Forelimb muscle (tissue), 1 donor: ENCODE results near the gene SLC22A9. TPM values are rescaled to one million over a fixed set of nuclear protein-coding genes. Genes with fewer than 3 reads are reported as not detected.
"Not testable (repeated sequence)": the region's sequence is repeated elsewhere in the genome, so short reads cannot be mapped to it uniquely, and the experiment has no call there.

Experiments
- DNase-seq: peaks from one replicate; pipeline ENCODE4 v3.0.0-alpha.2; 2013; ENCODE audit warnings: low read depth
- polyA plus RNA-seq: library from polyadenylated mRNA; unstranded; fragments of 120-200 nt; gene quantifications from one replicate; pipeline ENCODE4 v1.2.1, GENCODE V29; 2013; ENCODE audit not compliant: insufficient read length

SLC22A9 gene
- polyA plus RNA-seq: not detected

DNA sequence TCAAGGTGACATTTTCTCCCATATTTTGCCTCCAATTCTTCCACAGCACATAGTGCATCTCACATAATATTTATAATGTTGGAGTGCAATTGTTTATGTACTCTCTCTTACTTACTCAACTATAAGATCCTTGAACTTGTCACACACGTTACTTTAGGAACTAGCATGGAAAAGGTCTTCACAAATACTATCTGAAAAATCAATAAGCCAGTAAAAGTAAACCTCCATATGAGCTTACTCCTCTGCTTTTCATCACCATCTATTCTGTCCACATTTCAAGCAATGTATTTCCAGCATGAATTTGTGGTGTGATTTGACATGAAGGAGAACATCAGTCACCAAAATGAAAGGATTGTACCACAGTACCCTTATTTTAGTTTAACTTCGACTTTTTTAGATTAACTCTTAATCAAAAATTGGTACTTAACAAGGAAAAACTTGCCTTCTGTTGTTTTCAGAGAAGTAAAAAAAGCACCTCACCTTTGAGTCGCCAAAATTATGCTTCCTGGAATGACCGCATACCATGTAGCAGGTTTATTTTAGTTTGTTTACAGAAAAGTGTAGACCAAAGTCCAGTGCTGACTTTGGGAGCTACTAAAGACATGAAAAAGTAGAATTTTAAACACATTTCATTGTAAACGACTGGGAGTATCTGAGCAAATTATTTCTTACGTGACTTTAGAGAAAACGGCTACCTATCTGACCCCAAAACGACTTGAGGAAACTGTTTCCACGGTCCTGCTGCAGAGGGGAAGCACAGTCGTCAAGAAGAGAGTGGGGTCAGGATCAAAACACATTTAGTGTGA, at the start of gene SLC22A9:
Gene SLC22A9 (plus strand): TSS at position 621 of the 806 bp plus-strand sequence. CDS start 272 bp downstream, outside the sequence.
- no peak for DNase-seq

DNA sequence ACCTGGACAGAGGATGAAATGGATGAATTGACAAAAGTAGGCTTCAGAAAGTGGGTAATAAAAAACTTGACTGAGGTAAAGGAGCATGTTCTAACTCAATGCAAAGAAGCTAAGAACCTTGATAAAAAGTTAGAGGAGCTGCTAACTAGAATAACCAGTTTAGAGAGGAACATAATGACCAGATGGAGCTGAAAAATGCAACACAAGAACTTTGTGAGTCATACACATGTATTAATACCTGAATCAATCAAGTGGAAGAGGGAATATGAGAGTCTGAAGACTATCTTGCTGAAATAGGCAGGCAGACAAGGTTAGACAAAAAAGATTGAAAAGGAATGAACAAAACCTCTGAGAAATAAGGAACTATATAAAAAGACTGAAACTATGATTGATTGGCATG, 47.9 kb upstream of the SLC22A9 start:
- DNase-seq: no peak

DNA sequence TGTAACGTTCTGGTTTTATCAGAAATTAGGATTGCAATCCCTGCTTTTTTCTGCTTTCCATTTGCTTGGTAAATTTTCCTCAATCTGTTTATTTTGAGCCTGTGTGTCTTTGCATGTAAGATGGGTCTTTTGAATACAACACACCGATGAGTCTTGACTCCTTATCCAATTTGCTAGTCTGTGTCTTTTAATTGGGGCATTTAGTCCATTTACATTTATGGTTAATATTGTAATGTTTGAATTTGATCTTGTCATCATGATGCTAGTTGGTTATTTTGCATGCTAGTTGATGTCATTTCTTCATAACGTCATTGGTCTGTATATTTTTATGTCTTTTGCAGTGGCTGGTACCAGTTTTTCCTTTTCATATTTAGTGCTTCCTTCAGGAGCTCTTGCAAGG, 34.5 kb upstream of the SLC22A9 start:
- not testable (repeated sequence) for DNase-seq

DNA sequence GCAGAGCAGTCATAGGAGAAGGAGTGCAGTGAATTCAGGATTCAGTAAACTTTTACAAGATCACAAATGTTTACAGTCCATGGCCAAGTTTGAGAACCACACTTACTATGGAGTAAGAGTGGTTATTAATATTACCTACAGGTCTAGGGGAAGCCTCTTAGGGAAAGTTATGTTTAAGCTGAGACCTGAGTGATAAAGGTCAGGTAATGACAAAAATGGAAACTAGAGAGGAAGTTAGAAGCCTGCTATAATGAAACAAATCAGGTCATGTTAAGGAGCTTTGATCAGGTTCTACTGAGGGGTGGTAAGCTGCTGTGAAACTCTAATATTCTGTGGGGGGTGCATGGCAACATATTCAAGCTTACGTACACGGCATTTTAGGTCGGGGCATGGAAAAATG, 32.5 kb upstream of the SLC22A9 start:
- no peak for DNase-seq

DNA sequence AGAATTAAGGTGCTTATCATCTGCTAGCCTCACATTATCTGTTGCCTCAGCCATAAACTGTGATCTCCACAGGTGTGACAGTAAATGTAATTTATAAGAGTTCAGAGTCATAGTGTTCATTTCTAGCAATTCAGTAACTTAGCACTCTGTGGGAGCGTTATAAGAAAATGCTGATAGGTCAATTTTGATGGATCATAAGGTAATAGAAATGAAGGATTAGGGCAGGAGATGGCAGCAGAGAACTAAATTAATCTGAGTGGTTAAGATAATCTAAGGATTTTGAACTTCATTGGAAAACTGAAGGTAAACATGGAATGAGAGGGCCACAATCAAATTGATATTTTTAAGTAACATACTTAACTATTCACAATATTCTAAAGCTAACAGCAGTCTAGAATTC, 26.5 kb upstream of the SLC22A9 start:
- DNase-seq: no peak

DNA sequence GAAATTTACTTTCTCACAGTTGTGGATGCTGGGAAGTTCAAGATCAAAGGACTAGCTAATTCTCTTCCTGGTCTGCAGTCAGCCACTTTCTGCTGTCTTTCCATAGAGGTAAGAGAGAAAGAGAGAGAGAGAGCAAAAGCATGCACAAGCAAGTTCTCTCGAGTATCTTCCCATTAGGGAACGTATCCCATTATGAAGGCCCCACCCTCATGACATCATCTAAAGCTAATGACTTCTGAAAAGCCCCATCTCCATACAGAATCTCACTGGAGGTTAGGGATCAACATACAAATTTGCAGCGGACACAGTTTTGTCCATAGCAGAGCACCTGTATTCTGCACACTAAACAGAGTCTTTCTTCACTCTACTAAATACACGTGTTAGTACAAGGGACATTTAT, 17.4 kb upstream of the SLC22A9 start:
- DNase-seq: no peak

DNA sequence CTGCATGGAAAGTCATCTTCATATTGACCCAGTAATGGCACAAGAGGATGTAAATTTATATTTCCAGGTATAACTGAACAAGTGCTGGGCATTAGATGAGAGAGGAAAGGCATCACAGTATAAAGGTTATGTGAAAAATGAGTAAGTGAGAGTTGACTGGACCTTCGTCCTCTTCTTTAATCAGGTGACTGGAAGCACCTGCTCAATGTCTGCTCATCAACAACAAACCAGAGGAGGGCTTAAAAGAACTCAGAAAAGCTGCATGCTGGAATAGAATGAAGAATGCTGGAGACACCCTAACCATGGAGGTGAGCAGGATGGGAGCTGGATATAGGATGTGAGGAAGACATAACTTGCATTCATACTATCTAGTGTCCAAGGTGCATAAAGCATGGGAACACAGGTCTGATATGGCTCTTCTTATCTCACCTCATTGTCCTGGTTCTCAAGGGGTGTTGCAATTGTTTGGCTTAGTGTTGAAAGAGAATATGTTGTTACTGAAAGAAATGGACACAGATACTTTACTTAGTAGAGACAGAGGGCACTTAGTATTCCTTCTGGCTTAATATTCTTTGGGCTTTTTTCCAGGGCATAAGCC, 7.3 kb upstream of the SLC22A9 start:
- no peak for DNase-seq

DNA sequence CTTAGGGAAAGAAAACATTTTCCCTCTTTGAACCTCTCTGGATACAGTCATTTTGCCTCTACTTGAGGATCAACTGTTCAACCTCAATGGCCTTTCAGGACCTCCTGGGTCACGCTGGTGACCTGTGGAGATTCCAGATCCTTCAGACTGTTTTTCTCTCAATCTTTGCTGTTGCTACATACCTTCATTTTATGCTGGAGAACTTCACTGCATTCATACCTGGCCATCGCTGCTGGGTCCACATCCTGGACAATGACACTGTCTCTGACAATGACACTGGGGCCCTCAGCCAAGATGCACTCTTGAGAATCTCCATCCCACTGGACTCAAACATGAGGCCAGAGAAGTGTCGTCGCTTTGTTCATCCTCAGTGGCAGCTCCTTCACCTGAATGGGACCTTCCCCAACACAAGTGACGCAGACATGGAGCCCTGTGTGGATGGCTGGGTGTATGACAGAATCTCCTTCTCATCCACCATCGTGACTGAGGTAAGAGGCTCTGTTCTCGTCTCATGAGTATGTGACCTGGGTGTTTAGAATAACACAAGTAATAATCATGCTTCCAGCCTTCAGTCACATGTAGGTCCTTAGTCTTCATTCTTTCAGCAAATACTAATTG, 495 bp downstream of the SLC22A9 start:
- no peak for DNase-seq

DNA sequence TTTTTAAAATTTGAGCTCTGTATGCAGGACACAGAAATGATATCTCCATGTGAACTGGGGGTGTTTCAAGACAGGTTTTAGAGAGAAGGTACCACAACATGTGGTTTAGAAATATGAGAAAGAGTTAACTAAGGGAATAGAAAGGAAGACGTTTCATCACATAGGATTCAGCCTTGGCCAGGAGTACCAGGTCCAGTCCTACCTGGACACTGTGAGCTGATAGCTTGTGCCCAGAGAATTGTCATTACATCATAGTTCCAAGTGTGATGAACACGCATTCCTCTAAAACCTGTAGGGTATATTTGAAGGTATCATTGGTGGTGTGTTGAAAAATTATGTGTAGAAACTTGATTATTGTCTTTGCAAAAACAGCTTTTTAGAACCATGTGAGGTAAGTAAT, 1.8 kb downstream of the SLC22A9 start:
- DNase-seq: no peak

DNA sequence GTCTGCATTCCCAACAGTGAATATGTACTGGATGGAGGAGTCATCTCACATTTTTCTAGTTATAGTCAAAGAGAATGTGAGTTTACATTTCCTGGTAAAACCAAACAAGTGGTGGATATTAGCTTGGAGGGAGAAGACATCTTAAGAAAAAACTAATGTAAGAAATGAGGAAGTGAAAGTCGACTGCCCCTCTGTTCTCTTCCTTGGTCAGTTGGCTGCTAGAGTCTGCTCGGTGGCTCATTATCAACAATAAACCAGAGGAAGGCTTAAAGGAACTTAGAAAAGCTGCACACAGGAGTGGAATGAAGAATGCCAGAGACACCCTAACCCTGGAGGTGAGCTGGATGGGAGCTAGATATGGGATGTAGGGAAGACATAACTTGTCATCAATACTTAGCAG, 5.8 kb downstream of the SLC22A9 start:
- no peak for DNase-seq

DNA sequence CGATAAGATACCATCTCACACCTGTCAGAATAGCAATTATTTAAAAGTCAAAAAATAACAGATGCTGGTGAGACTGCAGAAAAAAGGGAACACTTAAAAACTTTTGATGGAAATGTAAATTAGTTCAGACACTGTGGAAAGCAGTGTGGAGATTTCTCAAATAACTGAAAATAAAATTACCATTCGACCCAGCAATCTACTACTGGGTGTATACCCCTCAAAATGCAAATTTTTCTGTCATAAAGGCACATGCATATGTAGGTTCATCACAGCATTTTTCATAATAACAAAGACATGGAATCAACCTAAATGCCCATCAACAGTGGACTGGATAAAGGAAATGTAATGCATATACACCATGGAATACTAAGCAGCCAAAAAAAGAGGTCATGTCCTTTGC, 10.5 kb downstream of the SLC22A9 start:
- DNase-seq: no peak

DNA sequence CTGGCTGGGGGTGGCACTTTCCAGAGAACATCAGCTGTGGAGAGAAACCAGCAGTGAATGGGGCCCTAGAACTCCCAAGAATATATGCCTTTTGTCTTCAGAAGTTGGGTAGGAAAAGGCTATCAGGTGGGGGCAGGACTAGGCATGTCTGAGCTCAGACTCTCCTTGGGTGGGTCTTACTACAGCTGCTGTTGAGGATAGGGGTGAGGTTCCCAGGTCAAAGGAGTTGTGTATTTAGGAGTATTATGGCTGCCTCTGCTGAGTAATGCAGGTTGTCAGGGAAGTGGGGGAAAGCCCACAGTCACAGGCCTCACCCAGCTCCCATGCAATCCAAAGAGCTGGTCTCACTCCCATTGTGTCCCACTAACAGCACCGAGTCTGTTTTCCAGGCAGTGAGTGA, 26.1 kb downstream of the SLC22A9 start:
- DNase-seq: no peak

DNA sequence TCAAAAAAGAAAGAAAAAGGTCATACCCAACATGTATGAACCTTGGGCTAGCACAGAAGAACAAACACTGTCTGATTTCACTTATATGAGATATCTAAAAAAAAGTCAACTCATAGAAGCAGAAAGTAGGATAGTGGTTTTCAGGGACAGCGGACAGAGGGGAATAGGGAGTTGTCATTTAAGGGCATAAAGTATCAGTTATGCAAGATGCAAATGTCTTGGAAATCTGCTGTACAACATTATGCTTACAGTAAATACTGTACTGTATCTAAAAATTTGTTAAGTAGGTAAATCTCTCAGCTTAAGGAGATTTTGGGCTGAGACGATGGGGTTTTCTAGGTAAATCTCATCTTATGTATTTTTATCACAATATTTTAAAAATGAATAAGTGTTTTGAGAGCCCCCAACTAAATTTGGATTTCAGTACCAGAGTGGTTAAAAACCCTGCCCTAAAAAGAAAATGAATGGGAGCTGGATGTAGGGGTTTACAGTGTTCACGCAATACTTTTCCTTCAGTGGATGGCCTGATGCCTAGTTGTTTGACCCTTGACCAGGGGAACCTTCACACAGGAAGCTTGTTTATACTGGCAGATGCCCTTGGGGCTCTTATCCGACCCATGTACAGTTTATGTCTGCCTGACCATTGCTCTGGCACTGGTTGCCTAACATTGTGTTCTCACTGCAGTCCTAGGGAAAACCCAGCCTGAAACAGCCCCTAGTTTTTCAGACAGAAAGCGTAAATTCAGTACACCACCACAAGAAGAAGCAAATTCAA, 34.8 kb downstream of the SLC22A9 start:
- DNase-seq: no peak

DNA sequence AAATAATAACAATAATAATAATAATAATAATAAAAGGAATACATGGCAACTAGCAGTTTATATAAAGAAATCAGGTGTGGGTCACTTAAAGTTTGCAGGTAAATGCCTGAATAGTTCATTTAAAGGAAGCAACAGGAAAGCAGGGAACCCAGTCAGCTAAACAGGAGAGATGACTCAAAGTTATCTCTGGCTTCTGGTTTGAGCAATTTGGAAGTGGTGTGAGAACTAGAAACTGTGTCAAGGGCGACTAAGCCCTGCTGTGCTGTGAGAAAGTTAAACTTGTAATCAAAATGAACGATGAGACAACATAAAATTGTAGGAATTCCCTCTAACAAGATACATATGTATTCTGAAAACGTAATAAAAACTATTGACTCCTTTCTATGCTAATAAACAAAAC, 35.5 kb downstream of the SLC22A9 start:
- no peak for DNase-seq

DNA sequence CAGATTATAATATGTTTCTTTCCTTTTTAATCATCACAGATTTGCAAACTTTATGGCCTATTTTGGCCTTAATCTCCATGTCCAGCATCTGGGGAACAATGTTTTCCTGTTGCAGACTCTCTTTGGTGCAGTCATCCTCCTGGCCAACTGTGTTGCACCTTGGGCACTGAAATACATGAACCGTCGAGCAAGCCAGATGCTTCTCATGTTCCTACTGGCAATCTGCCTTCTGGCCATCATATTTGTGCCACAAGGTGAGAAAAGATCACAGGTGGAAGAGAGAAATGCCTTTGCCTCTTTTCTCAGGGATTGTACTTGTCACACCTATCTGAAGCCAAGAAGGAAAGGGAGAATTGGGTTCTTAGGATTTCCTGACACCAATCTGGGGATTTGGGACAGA, 36.9 kb downstream of the SLC22A9 start:
- no peak for DNase-seq

DNA sequence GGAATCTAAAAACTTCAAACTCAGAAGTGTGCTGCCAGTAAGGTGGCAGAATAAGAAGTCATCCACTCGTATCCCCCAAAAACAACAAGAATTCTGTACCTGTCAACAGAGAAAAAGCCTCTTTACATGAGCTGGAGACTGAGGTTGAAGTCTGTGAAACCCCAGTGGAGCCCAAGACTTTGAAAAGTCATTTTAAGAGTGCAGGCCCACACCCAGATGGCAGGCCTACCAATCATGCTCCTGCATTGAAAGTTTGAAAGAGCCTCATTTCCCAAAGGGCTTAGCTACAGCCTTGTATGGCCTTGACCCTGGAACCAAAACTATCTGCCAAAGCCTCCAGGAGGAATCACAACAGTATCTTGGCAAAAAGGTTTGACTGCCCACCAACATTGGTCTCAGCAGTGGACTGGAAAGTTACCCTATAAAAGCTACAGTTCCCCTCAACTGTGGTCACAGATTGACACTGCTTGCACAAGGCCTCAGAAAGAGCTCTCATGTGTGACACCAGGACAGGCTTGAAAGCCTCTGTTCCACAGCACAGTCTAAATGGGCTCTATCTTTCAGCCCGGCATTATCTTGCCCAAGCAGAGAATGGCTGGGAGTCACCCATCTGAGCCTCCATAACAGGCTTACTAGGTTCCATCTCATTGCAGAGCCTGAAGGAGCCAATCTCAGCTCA, 47.7 kb downstream of the SLC22A9 start:
- no peak for DNase-seq

DNA sequence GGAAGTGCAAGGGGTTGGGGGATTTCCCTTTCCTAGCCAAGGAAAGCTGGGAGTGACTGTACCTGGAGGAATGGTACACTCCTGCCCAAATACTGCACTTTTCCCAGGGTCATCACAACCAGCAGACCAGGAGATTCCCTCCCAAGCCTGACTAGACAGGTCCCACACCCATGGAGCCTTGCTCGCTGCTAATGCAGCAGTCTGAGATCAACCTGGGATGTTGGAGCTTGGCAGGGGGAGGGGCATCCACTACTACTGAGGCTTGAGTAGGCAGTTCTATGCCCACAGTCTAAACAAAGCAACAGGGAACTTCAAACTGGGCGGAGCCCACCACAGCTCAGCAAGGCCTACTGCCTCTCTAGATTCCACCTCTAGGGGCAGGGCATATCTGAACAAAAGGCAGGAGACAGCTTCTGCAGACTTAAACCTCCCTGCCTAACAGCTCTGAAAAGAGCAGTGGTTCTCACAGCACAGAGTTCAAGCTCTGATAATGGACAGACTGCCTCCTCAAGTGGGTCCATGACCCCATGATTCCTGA, 58.5 kb downstream of the SLC22A9 start:
- no peak for DNase-seq

DNA sequence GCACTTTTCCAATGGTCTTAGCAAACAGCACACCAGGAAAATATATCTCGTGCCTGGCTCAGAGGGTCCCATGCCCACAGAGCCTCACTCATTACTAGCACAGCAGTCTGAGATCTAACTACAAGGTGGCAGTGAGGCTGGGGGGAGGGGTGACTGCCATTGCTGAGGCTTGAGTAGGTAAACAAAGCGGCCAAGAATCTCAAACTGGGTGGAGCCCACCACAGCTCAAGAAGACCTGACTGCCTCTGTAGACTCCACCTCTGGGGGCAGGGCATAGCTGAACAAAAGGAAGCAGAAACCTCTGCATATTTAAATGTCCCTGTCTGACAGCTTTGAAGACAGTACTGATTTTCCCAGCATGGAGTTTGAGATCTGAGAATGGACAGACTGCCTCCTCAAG, 61.1 kb downstream of the SLC22A9 start:
- not testable (repeated sequence) for DNase-seq

DNA sequence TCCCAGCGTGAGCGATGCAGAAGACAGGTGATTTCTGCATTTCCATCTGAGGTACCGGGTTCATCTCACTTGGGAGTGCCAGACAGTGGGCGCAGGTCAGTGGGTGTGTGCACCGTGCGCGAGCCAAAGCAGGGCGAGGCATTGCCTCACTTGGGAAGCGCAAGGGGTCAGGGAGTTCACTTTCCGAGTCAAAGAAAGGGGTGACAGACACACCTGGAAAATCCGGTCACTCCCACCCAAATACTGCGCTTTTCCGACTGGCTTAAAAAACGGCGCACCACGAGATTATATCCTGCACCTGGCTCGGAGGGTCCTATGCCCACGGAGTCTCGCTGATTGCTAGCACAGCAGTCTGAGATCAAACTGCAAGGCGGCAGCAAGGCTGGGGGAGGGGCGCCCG, 65.8 kb downstream of the SLC22A9 start:
- not testable (repeated sequence) for DNase-seq

DNA sequence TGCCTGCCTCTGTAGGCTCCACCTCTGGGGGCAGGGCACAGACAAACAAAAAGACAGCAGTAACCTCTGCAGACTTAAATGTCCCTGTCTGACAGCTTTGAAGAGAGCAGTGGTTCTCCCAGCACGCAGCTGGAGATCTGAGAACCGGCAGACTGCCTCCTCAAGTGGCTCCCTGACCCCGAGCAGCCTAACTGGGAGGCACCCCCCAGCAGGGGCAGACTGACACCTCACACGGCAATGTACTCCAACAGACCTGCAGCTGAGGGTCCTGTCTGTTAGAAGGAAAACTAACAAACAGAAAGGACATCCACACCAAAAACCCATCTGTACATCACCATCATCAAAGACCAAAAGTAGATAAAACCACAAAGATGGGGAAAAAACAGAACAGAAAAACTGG, 66.2 kb downstream of the SLC22A9 start:
- not testable (repeated sequence) for DNase-seq

DNA sequence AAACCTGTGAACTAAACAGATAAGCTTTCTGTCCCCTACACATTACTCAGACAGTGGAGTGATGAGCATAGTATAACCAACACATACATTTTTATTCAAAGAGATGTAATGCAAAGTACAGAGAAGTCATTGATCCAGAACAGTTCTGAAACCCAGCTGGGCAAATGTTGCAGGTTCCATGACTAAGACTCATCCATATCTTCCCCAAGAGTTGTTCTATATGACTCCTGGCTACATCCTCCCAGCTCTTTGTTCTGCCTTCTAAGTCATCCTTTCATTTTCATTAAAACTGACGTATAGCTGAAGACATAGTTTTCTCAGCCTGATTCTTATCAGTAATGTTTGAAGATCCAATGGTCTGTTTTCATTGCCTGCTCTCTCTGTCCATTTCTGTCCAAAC, 74.1 kb downstream of the SLC22A9 start:
- no peak for DNase-seq
